ENCODE results near the gene CSAG1.
"Not testable (repeated sequence)": the region's sequence is repeated elsewhere in the genome, so short reads cannot be mapped to it uniquely, and the experiment has no call there.

GRCh38 chrX:152713195-152713594 is 20.3 kb downstream of the CSAG1 start:
- not testable (repeated sequence) for TF ChIP-seq CTCF (IDR thresholded peaks at IDR 0.05); POLR2A (IDR thresholded peaks at IDR 0.05); POLR2AphosphoS5 (IDR thresholded peaks at IDR 0.05); EP300 (IDR thresholded peaks at IDR 0.05; ENCODE audit: low read depth)

Data from transverse colon (tissue), 4 donors.